Measurements from ENCODE around the gene ARL8A. TPM values are rescaled to one million over a fixed set of nuclear protein-coding genes. Genes with fewer than 3 reads are reported as not detected.

Gene ARL8A
- total and polyA plus RNA-seq, 2 donors (not counting 1 experiment from before 2014, with no cell fraction given) = 67.6 to 70.7 TPM

- TF ChIP-seq CTCF (IDR thresholded peaks at IDR 0.05) (no peak), EZH2 (IDR thresholded peaks at IDR 0.05; ENCODE audit: borderline replicate concordance, insufficient read depth, low read depth, low read length, poor library complexity, severe bottlenecking) (no peak)
- H3K27ac Mint-ChIP-seq = no peak overlapping the region
- Histone ChIP-seq H3K4me1 (ENCODE audit: control insufficient read depth in 2 of 2, insufficient read depth in 2 of 2, low read length in 2 of 2) (no peaks in the 10 kb centered on the region), H3K9ac (ENCODE audit: low read length) (no peak overlapping the region), H3K27ac (ENCODE audit: low read length in 2 of 2) (no peak overlapping the region), H3K4me3 (ENCODE audit: control extremely low read depth in 1 of 5, extremely low read depth in 1 of 5, insufficient read depth in 1 of 5, low read depth in 2 of 5, low read length in 4 of 5) (no peak overlapping the region), H3K36me3 (replicated peaks in 1 of 2; ENCODE audit: control extremely low read depth in 1 of 2, control insufficient read depth in 1 of 2, extremely low read depth in 1 of 2, insufficient read depth in 2 of 2, low read length in 1 of 2) (peaks cover 0 to 42% of the 10 kb centered on the region in 2 experiments), H3K27me3 (replicated peaks in 1 of 4; ENCODE audit: control extremely low read depth in 1 of 4, control insufficient read depth in 3 of 4, insufficient read depth in 4 of 4, low read length in 3 of 4) (no peaks in the 10 kb centered on the region), H3K9me3 (ENCODE audit: control extremely low read depth in 1 of 3, control insufficient read depth in 2 of 3, insufficient read depth in 1 of 3, low read length in 2 of 3) (no peaks in the 10 kb centered on the region), H3K79me2 (ENCODE audit: control insufficient read depth, insufficient read depth, low read length) (no peaks in the 10 kb centered on the region), H4K20me1 (ENCODE audit: control insufficient read depth, insufficient read depth, low read length, poor library complexity, severe bottlenecking) (peaks cover 18% of the 10 kb centered on the region), H3K4me2 (replicated peaks; ENCODE audit: low read depth, low read length, poor library complexity, severe bottlenecking) (no peak overlapping the region), H2AFZ (ENCODE audit: insufficient read depth, low read depth, low read length, poor library complexity, severe bottlenecking) (no peak overlapping the region)
- no peak overlapping the region for H3K4me3 Mint-ChIP-seq
- H3K4me1 Mint-ChIP-seq = peaks cover 3% of the 10 kb centered on the region
- intact Hi-C loops (cut with micrococcal nuclease) = no loop called here
- POLR2A ChIA-PET = no interaction called here
- CTCF ChIA-PET = no interaction called here
- 94% methylated on average over 11 of the region's 12 CpGs for WGBS (ENCODE audit: insufficient coverage)
- H3K27me3 Mint-ChIP-seq = peaks cover 4% of the 10 kb centered on the region
- H3K9me3 Mint-ChIP-seq (ENCODE audit: insufficient read depth) = no peaks in the 10 kb centered on the region
- no peak for DNase-seq
- no peak for ATAC-seq (ENCODE audit: low read depth)
Observed at GRCh38 chr1:202131956-202132821, 12.3 kb downstream of the ARL8A start.

GRCh38 chr1:202130816-202131522 is 13.6 kb downstream of the ARL8A start:
- peaks cover 0 to 41% of the 10 kb centered on the region in 2 experiments for H3K36me3 ChIP-seq (replicated peaks in 1 of 2; ENCODE audit: control extremely low read depth in 1 of 2, control insufficient read depth in 1 of 2, extremely low read depth in 1 of 2, insufficient read depth in 2 of 2, low read length in 1 of 2)
- Mint-ChIP-seq H3K27ac (no peak overlapping the region), H3K27me3 (peaks cover 9% of the 10 kb centered on the region), H3K4me1 (peaks cover 3% of the 10 kb centered on the region), H3K9me3 (ENCODE audit: insufficient read depth) (no peaks in the 10 kb centered on the region), H3K4me3 (no peak overlapping the region)
- TF ChIP-seq CTCF (IDR thresholded peaks at IDR 0.05) (no peak), EZH2 (IDR thresholded peaks at IDR 0.05; ENCODE audit: borderline replicate concordance, insufficient read depth, low read depth, low read length, poor library complexity, severe bottlenecking) (no peak)
- ChIA-PET POLR2A (no interaction called here), CTCF (no interaction called here)
- no peaks in the 10 kb centered on the region for H3K79me2 ChIP-seq (ENCODE audit: control insufficient read depth, insufficient read depth, low read length)
- H3K27me3 ChIP-seq (replicated peaks in 1 of 4; ENCODE audit: control extremely low read depth in 1 of 4, control insufficient read depth in 3 of 4, insufficient read depth in 4 of 4, low read length in 3 of 4) = peaks cover 0 to 3% (median 0%) of the 10 kb centered on the region in 4 experiments
- H2AFZ ChIP-seq (ENCODE audit: insufficient read depth, low read depth, low read length, poor library complexity, severe bottlenecking) = no peak overlapping the region
- 85% methylated on average over 8 of the region's 9 CpGs for WGBS (ENCODE audit: insufficient coverage)
- H3K9ac ChIP-seq (ENCODE audit: low read length) = no peak overlapping the region
- H3K4me3 ChIP-seq (ENCODE audit: control extremely low read depth in 1 of 5, extremely low read depth in 1 of 5, insufficient read depth in 1 of 5, low read depth in 2 of 5, low read length in 4 of 5) = no peak overlapping the region
- DNase-seq = no peak
- H3K27ac ChIP-seq (ENCODE audit: low read length in 2 of 2) = no peak overlapping the region
- peaks cover 17% of the 10 kb centered on the region for H4K20me1 ChIP-seq (ENCODE audit: control insufficient read depth, insufficient read depth, low read length, poor library complexity, severe bottlenecking)
- H3K4me2 ChIP-seq (replicated peaks; ENCODE audit: low read depth, low read length, poor library complexity, severe bottlenecking) = no peak overlapping the region
- ATAC-seq (ENCODE audit: low read depth) = no peak
- H3K4me1 ChIP-seq (ENCODE audit: control insufficient read depth in 2 of 2, insufficient read depth in 2 of 2, low read length in 2 of 2) = no peaks in the 10 kb centered on the region
- H3K9me3 ChIP-seq (ENCODE audit: control extremely low read depth in 1 of 3, control insufficient read depth in 2 of 3, insufficient read depth in 1 of 3, low read length in 2 of 3) = no peaks in the 10 kb centered on the region
- intact Hi-C loops (cut with micrococcal nuclease) = no loop called here

Data from B cell (primary cell).